GM12878 (cell line): ENCODE results near the gene BNC2.

Experiments
- CEBPZ ChIP-seq: fragments of 150-350 bp; IDR thresholded peaks from 2 replicates; pipeline ENCODE4 v1.6.1; 2016; ENCODE audit warnings: low read depth, low read length
- CHD4 ChIP-seq: fragments of 200-600 bp; sonication (generic); IDR thresholded peaks from 2 replicates; pipeline ENCODE4 v1.6.1; 2016; ENCODE audit warnings: mild to moderate bottlenecking
- CTCF ChIP-seq, 3 experiments: IDR thresholded peaks in 2 of 3; conservative IDR thresholded peaks in 1 of 3; 2 replicates each; pipeline ENCODE4 v1.5.1; 2011; ENCODE audit warnings: low read depth in 3 of 3, low read length in 3 of 3, mild to moderate bottlenecking in 3 of 3, control low read depth in 2 of 3, moderate library complexity in 2 of 3, inconsistent platforms in 1 of 3, mixed read lengths in 1 of 3; ENCODE audit not compliant: control insufficient read depth in 2 of 3, insufficient read depth in 1 of 3; ENCODE audit errors: extremely low read depth in 1 of 3
- EP300 ChIP-seq, 2 experiments: fragments of 150-350 bp in 1 of 2; IDR thresholded peaks; 2 replicates each; pipeline ENCODE4 v1.6.1; 2011 to 2012; ENCODE audit warnings: low read depth in 2 of 2, low read length in 2 of 2, borderline replicate concordance in 1 of 2, improper control_type of control experiment in 1 of 2, inconsistent platforms in 1 of 2; ENCODE audit not compliant: control insufficient read depth in 1 of 2
- FOXM1 ChIP-seq: IDR thresholded peaks from 2 replicates; pipeline ENCODE4 v1.6.1; 2012; ENCODE audit warnings: low read depth, mild to moderate bottlenecking, inconsistent platforms, low read length, moderate library complexity
- HSF1 ChIP-seq: fragments of 150-350 bp; IDR thresholded peaks from 2 replicates; pipeline ENCODE4 v1.6.1; 2014; ENCODE audit warnings: mild to moderate bottlenecking, low read depth, low read length
- KAT2A ChIP-seq: conservative IDR thresholded peaks from 2 replicates; pipeline ENCODE4 v1.6.1; 2011; ENCODE audit warnings: low read depth, low read length; ENCODE audit not compliant: control insufficient read depth
- LARP7 ChIP-seq: fragments of 450-650 bp; IDR thresholded peaks from 2 replicates; pipeline ENCODE4 v1.6.1; 2017; ENCODE audit warnings: mild to moderate bottlenecking
- MAX ChIP-seq: IDR thresholded peaks from 2 replicates; pipeline ENCODE4 v1.6.1; 2012; ENCODE audit warnings: low read depth, low read length, improper control_type of control experiment
- PKNOX1 ChIP-seq: fragments of 450-650 bp; IDR thresholded peaks from 2 replicates; pipeline ENCODE4 v1.6.1; 2016; ENCODE audit warnings: mild to moderate bottlenecking
- POLR2A ChIP-seq: IDR thresholded peaks from 2 replicates; pipeline ENCODE4 v1.6.1; 2011; ENCODE audit warnings: low read depth, mild to moderate bottlenecking, low read length
- SIN3A ChIP-seq: IDR thresholded peaks from 2 replicates; pipeline ENCODE4 v1.6.1; 2012; ENCODE audit warnings: low read depth, low read length, improper control_type of control experiment
- SREBF2 ChIP-seq: IDR thresholded peaks from 2 replicates; pipeline ENCODE4 v1.6.1; 2012; ENCODE audit warnings: mild to moderate bottlenecking, low read length

- TF ChIP-seq SREBF2 (no peak), LARP7 (no peak), POLR2A (no peak), MAX (no peak), PKNOX1 (no peak), HSF1 (no peak), SIN3A (no peak), CHD4 (no peak), CTCF (IDR thresholded peaks at IDR 0.05 in 2 of 3, conservative IDR thresholded peaks at IDR 0.05 in 1 of 3; ENCODE audit: control insufficient read depth in 2 of 3, extremely low read depth in 1 of 3, insufficient read depth in 1 of 3, low read depth in 3 of 3, low read length in 3 of 3) (no peak), CEBPZ (no peak), KAT2A (no peak), EP300 (IDR thresholded peaks at IDR 0.05; ENCODE audit: borderline replicate concordance in 1 of 2, control insufficient read depth in 1 of 2, low read depth in 2 of 2, low read length in 2 of 2) (no peak), FOXM1 (no peak)
Measured at GRCh38 chr9:16453390-16453789, 417.1 kb downstream of the BNC2 start.
